Mucosa of stomach (tissue), 1 donor: ENCODE measurements around the gene EPHB3.

Experiments used
- H3K27me3 ChIP-seq: one replicate; pipeline ENCODE4 v1.7.0; 2013; ENCODE audit warnings: mild to moderate bottlenecking, low read length; ENCODE audit not compliant: control insufficient read depth, insufficient read depth
- H3K36me3 ChIP-seq: one replicate; pipeline ENCODE4 v1.7.0; 2013; ENCODE audit warnings: low read length; ENCODE audit not compliant: control insufficient read depth, insufficient read depth
- H3K4me1 ChIP-seq: one replicate; pipeline ENCODE4 v1.7.0; 2013; ENCODE audit warnings: mild to moderate bottlenecking, low read length; ENCODE audit not compliant: control insufficient read depth, insufficient read depth
- H3K4me3 ChIP-seq: one replicate; pipeline ENCODE4 v1.7.0; 2013; ENCODE audit warnings: low read length
- H3K9ac ChIP-seq: one replicate; pipeline ENCODE4 v1.7.0; 2013; ENCODE audit warnings: mild to moderate bottlenecking, low read length, moderate library complexity
- H3K9me3 ChIP-seq: one replicate; pipeline ENCODE4 v1.7.0; 2013; ENCODE audit warnings: mild to moderate bottlenecking, low read length, moderate library complexity; ENCODE audit not compliant: control insufficient read depth
- donor health status: Pancreatic carcinoma.

EPHB3 gene

DNA sequence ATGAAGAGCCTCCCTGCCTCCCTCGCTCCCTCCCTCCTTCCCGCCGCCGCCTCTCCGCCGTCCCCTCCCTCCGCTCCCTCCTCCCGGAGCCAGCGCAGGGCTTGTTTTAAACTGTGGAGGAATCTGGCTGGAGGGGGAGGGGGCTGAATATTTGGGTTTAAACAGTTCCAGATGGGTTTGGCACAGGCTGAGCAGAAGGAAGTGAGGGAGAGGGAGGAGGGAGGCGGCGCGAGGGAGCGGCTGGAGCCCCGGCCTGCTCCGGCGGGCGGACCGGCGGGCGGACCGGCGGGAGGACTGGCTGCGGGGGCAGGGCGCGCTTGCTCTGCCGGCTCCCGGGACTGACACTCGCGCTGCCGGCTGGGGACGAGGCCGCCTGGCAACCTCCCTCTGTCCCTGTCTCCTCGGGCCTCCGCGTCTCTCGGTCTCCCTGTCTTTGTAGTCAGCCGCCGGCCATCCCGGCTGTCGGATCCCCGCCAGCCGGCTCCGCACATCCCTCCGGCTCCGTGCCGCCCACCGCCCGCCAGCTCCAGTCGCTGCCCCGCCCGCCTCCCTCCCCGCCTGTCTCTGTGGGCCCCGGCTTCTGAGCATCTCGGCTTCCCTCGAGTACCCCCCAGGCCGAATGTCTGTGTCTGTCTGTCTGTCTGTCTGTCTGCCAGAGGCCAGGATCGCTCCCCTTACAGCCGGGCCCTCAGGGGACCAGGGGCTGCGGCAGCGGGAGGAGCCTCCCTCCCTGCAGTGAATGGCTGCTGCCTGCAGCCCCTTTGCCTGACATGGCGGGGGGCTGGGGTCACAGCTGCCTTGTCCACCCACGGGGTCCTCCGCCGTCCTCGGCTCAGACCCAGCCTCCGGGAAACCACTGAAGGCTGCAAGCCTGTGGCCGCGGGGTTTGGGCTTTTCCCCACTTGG, 7.6 kb downstream of the EPHB3 start:
- H3K36me3 ChIP-seq, result no peaks in the 10 kb centered on the region
- peaks cover 59% of the 10 kb centered on the region for H3K4me1 ChIP-seq
- H3K4me3 ChIP-seq, result peak overlapping the region; percentile 39
- no peaks in the 10 kb centered on the region for H3K27me3 ChIP-seq
- no peaks in the 10 kb centered on the region for H3K9me3 ChIP-seq
- peak overlapping the region; percentile 45 for H3K9ac ChIP-seq

DNA sequence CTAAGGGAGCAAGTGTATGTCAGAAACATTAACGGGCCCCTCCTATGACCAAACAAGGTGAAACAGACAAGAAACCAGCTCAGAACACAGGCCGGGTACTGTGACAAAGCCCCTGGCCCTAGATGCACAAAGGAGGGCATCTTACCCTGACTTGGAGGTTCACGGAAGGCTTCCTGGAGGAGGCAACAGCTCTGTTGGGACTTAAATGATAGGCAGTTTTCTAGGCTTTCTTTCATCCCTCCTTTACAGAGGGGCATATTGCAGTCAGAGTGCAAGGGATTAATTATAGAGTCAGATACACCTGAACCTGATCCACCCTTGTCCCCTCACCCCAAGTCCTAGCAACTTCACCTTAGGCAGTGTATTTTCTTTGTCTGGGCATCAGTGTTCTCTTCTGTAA, 8.4 kb downstream of the EPHB3 start:
- Histone ChIP-seq H3K9ac (peak overlapping the region; percentile 24), H3K4me1 (peaks cover 57% of the 10 kb centered on the region), H3K36me3 (peaks cover 6% of the 10 kb centered on the region), H3K27me3 (no peaks in the 10 kb centered on the region), H3K9me3 (no peaks in the 10 kb centered on the region), H3K4me3 (peak overlapping the region; percentile 39)

- H3K27me3 ChIP-seq, result no peaks in the 10 kb centered on the region
- H3K4me3 ChIP-seq, result no peak overlapping the region
- H3K9ac ChIP-seq, result peak overlapping the region; percentile 24
- peaks cover 6% of the 10 kb centered on the region for H3K36me3 ChIP-seq
- no peaks in the 10 kb centered on the region for H3K9me3 ChIP-seq
- peaks cover 53% of the 10 kb centered on the region for H3K4me1 ChIP-seq
Observed at GRCh38 chr3:184570489-184570888, 8.9 kb downstream of the EPHB3 start.

- peaks cover 39% of the 10 kb centered on the region for H3K4me1 ChIP-seq
Observed at GRCh38 chr3:184571750-184572377, 10.3 kb downstream of the EPHB3 start.

DNA sequence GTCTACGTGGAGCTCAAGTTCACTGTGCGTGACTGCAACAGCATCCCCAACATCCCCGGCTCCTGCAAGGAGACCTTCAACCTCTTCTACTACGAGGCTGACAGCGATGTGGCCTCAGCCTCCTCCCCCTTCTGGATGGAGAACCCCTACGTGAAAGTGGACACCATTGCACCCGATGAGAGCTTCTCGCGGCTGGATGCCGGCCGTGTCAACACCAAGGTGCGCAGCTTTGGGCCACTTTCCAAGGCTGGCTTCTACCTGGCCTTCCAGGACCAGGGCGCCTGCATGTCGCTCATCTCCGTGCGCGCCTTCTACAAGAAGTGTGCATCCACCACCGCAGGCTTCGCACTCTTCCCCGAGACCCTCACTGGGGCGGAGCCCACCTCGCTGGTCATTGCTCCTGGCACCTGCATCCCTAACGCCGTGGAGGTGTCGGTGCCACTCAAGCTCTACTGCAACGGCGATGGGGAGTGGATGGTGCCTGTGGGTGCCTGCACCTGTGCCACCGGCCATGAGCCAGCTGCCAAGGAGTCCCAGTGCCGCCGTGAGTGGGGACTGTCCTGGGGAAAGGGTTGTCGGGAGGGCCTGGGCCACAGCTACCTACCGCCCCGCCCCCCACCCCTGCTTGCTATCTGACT, 11.2 kb downstream of the EPHB3 start:
- H3K27me3 ChIP-seq, result no peaks in the 10 kb centered on the region
- H3K9ac ChIP-seq, result no peak overlapping the region
- H3K4me3 ChIP-seq, result no peak overlapping the region
- peaks cover 10% of the 10 kb centered on the region for H3K36me3 ChIP-seq
- H3K9me3 ChIP-seq, result no peaks in the 10 kb centered on the region
- H3K4me1 ChIP-seq, result peaks cover 30% of the 10 kb centered on the region

More at GRCh38 chr3:184571750-184572377, 10.3 kb downstream of the EPHB3 start:
- no peaks in the 10 kb centered on the region for H3K9me3 ChIP-seq
- no peak overlapping the region for H3K4me3 ChIP-seq
- H3K36me3 ChIP-seq, result peaks cover 6% of the 10 kb centered on the region
- no peaks in the 10 kb centered on the region for H3K27me3 ChIP-seq
- no peak overlapping the region for H3K9ac ChIP-seq

DNA sequence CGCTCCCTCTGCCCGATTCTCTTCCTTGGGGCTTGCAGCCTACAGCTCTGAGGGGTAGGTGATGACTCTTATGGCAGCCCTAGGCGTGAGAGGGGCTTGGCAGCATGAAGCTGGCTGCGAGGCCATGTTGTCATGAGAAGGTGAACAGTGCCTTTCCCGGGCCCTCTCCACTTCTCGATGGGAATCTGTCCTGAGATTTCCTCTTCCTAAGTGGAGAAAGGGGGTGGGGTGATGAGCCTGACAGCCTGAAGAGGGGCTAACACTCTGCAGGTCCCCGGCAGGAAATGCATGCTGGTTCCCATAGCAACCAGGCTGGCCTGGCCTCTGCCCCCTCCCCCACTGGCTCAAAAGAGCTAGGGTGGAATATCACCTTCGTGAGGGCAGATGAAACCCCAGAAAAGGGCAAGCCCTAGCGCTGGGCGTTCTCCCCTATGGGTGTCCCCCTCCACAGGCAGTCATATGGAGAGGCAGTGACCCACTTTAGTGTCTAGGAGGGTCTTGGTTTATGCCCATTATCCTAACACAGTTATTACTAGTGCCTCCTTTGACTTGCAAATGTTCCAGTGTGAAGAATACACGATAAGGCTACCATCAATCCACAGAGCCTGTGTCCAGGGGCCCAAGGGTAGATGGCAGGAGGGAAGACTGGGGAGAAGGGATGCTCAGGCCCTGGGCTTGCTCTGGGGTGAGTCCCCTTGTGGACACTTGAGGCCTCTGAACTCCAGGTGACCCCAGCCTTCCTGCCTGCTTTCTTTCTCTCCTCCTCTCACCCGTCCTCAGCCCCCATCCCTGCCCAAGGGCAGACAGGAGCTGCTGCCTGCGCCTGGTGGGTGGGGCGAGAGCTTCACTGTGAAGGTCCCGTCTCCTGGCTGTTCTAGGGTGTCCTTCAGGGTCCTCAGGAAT, 13.2 kb downstream of the EPHB3 start:
- no peak overlapping the region for H3K9ac ChIP-seq
- H3K4me3 ChIP-seq, result no peak overlapping the region
- H3K36me3 ChIP-seq, result peaks cover 22% of the 10 kb centered on the region
- H3K4me1 ChIP-seq, result peaks cover 15% of the 10 kb centered on the region
- no peaks in the 10 kb centered on the region for H3K27me3 ChIP-seq
- no peaks in the 10 kb centered on the region for H3K9me3 ChIP-seq

DNA sequence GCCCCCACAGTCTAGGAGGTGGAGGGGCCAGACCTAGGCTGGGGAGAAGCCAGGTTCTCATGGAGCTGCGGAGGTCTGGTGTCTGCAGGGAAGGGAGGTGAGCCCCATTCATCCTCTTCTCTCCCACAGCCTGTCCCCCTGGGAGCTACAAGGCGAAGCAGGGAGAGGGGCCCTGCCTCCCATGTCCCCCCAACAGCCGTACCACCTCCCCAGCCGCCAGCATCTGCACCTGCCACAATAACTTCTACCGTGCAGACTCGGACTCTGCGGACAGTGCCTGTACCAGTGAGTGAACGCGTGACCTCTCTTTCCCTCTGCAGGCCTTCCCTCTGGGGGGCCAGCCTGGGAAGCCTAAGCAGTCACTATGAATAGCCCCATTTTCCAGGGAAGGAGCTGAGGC, 14.1 kb downstream of the EPHB3 start:
- no peaks in the 10 kb centered on the region for H3K27me3 ChIP-seq
- H3K9ac ChIP-seq, result no peak overlapping the region
- H3K4me1 ChIP-seq, result peaks cover 7% of the 10 kb centered on the region
- H3K36me3 ChIP-seq, result peaks cover 29% of the 10 kb centered on the region
- no peaks in the 10 kb centered on the region for H3K9me3 ChIP-seq
- H3K4me3 ChIP-seq, result no peak overlapping the region

DNA sequence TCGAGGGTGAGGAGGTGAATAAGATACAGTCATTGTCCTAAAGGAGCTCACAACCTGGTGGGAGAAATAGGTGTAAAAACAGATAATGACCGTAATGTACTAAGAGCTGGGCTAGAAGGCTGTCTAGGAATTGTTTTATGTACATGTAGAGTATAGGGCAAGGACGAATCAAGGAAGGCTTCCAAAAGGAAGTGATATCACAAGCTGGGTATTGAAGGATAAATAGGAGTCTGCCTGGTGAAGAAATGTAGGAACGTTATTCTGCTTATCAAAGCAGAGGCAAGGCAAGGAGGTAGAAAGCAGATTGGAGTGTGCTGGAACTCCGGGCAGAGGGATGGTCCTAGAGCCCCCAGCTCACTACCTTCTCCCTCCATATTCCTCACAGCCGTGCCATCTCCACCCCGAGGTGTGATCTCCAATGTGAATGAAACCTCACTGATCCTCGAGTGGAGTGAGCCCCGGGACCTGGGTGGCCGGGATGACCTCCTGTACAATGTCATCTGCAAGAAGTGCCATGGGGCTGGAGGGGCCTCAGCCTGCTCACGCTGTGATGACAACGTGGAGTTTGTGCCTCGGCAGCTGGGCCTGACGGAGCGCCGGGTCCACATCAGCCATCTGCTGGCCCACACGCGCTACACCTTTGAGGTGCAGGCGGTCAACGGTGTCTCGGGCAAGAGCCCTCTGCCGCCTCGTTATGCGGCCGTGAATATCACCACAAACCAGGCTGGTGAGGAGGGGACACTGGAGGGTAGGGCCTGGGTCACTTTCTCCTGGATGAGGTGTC, 15.1 kb downstream of the EPHB3 start:
- Histone ChIP-seq H3K9me3 (no peaks in the 10 kb centered on the region), H3K9ac (no peak overlapping the region), H3K4me1 (peaks cover 7% of the 10 kb centered on the region), H3K36me3 (peaks cover 29% of the 10 kb centered on the region), H3K4me3 (no peak overlapping the region), H3K27me3 (no peaks in the 10 kb centered on the region)

DNA sequence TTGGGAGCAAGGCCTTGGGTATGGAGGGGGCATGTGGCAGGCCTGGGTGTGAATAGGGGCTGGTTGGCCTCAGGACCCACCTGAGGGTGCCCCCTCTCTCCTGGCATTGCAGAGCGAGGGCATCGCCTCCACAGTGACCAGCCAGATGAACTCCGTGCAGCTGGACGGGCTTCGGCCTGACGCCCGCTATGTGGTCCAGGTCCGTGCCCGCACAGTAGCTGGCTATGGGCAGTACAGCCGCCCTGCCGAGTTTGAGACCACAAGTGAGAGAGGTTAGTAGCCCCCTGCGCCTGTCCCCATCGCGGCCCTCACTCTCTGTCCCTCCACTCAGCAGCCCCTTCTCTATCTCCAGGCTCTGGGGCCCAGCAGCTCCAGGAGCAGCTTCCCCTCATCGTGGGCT, 16.0 kb downstream of the EPHB3 start:
- Histone ChIP-seq H3K36me3 (peaks cover 33% of the 10 kb centered on the region), H3K4me1 (peaks cover 12% of the 10 kb centered on the region), H3K9me3 (no peaks in the 10 kb centered on the region)

GRCh38 chr3:184578218-184578617, 16.6 kb downstream of the EPHB3 start:
- Histone ChIP-seq H3K27me3 (no peaks in the 10 kb centered on the region), H3K36me3 (peaks cover 38% of the 10 kb centered on the region), H3K9me3 (no peaks in the 10 kb centered on the region), H3K9ac (no peak overlapping the region), H3K4me3 (no peak overlapping the region), H3K4me1 (peaks cover 19% of the 10 kb centered on the region)

More for the DNA sequence above, 16.0 kb downstream of the EPHB3 start:
- no peaks in the 10 kb centered on the region for H3K27me3 ChIP-seq
- no peak overlapping the region for H3K9ac ChIP-seq
- H3K4me3 ChIP-seq, result no peak overlapping the region

DNA sequence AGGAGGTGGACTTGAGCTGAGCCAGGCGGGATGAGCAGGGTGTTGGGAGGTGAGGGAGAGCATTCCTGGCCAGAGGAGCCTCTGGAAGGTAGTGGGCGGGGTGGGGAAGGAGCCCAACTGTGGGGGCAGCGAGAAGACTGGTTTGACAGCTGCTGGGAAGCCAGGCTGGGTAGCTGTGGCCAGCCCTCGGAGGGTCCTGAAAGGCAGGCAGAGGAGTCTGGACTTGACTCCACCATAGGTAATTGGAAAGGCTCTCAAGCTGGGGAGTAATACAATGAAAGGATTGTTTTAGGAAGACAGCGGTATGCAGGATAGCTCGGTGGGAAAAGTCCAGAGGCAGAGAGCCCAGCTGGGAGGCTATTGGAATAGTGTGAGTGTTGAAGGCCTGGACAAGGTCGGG, 17.2 kb downstream of the EPHB3 start:
- H3K27me3 ChIP-seq, result no peaks in the 10 kb centered on the region
- H3K4me3 ChIP-seq, result no peak overlapping the region
- H3K9me3 ChIP-seq, result no peaks in the 10 kb centered on the region
- H3K36me3 ChIP-seq, result peaks cover 38% of the 10 kb centered on the region
- peaks cover 19% of the 10 kb centered on the region for H3K4me1 ChIP-seq
- H3K9ac ChIP-seq, result no peak overlapping the region
